Right lobe of liver (tissue), 4 donors: ENCODE results near the gene TMEM80.

ENCODE experiments used
- CTCF ChIP-seq, 4 donors: fragments of 200-600 bp in 3 of 4; fragments of 450-650 bp in 1 of 4; IDR thresholded peaks; one replicate each; pipeline versions ENCODE4 v1.5.1 to v1.8.0; 2016 to 2022; ENCODE audit warnings: antibody characterized with exemption in 4 of 4, mild to moderate bottlenecking in 2 of 4
- POLR2A ChIP-seq: fragments of 450-650 bp; IDR thresholded peaks from one replicate; pipeline ENCODE4 v1.6.1; 2017; ENCODE audit warnings: antibody characterized with exemption, mild to moderate bottlenecking
- donor health status: DM: no; HTN: no; CAD: no.
- donor health status: DM: no; HTN: no; CAD: no.
- donor health status: DM: no; HTN: yes; CAD: no.

- TF ChIP-seq CTCF (IDR thresholded peaks at IDR 0.05) (peak in 2 of 4 donors; percentile 12 to 40), POLR2A (peak; percentile 18)
Measured at GRCh38 chr11:706957-707816, 11.6 kb downstream of the TMEM80 start.
